ENCODE measurements around the gene PSKH1.

PSKH1 gene

DNA sequence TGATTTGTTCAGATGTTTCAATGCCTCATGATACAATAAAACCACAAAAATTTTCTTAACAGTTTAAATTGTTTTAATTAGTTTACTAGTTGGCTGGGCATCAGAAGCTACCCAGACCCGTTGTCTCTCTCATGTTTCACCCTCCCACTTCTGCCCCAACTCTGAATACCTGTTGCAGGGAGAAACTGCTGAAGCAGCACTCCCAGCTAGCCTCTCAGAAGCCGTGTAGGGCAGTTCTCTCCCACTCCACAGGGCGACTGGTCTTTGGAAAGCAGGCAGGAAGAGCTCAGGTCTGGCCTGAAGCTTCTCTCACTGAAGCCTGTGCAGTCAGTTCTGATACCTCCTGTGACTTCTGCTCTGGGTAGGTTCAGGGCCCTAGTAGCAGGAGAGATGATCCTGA is 21.8 kb upstream of the PSKH1 start:
- no peaks in the 10 kb centered on the region for H3K9me3 ChIP-seq
- no peak for DNase-seq
- no peaks in the 10 kb centered on the region for H3K27me3 ChIP-seq
- no peak overlapping the region for H3K4me3 ChIP-seq (ENCODE audit: low read depth, low read length)
- TF ChIP-seq, protein P1, sequence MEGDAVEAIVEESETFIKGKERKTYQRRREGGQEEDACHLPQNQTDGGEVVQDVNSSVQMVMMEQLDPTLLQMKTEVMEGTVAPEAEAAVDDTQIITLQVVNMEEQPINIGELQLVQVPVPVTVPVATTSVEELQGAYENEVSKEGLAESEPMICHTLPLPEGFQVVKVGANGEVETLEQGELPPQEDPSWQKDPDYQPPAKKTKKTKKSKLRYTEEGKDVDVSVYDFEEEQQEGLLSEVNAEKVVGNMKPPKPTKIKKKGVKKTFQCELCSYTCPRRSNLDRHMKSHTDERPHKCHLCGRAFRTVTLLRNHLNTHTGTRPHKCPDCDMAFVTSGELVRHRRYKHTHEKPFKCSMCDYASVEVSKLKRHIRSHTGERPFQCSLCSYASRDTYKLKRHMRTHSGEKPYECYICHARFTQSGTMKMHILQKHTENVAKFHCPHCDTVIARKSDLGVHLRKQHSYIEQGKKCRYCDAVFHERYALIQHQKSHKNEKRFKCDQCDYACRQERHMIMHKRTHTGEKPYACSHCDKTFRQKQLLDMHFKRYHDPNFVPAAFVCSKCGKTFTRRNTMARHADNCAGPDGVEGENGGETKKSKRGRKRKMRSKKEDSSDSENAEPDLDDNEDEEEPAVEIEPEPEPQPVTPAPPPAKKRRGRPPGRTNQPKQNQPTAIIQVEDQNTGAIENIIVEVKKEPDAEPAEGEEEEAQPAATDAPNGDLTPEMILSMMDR (IDR thresholded peaks at IDR 0.05; ENCODE audit: low read depth, low read length), result no peak
- peaks cover 4% of the 10 kb centered on the region for H3K4me1 ChIP-seq
- H3K36me3 ChIP-seq, result peaks cover 53% of the 10 kb centered on the region

GRCh38 chr16:67872131-67872630 is 20.9 kb upstream of the PSKH1 start:
- no peak for DNase-seq
- TF ChIP-seq, protein P1 (IDR thresholded peaks at IDR 0.05; ENCODE audit: low read depth, low read length), result no peak
- Histone ChIP-seq H3K9me3 (no peaks in the 10 kb centered on the region), H3K27me3 (no peaks in the 10 kb centered on the region), H3K4me1 (peaks cover 4% of the 10 kb centered on the region), H3K4me3 (ENCODE audit: low read depth, low read length) (peak overlapping the region; percentile 98), H3K36me3 (peaks cover 52% of the 10 kb centered on the region)

DNA sequence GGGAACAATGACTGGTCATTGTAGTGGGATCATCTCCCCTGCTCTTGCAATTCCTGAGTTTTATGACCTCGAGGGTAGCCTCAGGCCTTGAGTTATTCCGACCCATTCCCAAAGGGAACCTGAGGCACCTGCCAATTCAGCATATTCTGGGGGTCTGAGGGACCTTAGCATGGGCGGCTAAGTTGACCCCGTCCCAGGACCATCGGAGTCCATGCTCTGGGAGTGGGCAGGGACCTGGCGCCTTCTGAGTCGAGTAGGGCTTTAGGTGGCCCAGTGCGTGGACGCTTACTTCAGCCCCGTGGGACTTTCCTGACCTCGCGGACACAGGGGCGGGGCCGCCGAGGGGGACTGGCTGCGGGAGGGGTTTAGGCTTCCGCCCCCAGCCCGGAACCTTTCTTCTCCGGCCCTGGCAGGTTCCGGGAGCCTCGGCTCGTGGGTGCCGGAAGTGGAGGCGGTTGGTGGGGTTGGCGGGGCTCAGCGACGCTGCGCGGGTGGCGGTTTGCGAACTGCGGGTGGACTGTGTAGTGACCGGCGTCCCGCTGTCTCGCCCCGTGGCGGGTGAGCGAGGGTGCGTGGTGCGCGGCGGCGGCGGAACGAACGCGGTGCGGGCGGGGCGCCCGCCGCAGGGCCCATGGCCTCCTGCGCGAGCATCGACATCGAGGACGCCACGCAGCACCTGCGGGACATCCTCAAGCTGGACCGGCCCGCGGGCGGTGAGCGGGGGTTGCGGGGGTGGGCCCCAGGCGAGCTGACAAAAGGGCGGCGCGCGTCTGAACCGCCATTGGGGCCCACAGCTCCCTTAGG is 20.2 kb upstream of the PSKH1 start, which contains the start of gene EDC4:
Gene EDC4 (plus strand): TSS at position 422 of the 804 bp plus-strand sequence. CDS start 210 bp downstream, at position 632.
- Histone ChIP-seq H3K4me1 (peaks cover 4% of the 10 kb centered on the region), H3K27me3 (no peaks in the 10 kb centered on the region), H3K9me3 (no peaks in the 10 kb centered on the region), H3K4me3 (ENCODE audit: low read depth, low read length) (peak within 1 kb of the TSS; percentile 98), H3K36me3 (peaks cover 52% of the 10 kb centered on the region)
- peak; percentile 84 for DNase-seq
- TF ChIP-seq, protein P1 (IDR thresholded peaks at IDR 0.05; ENCODE audit: low read depth, low read length), result no peak

DNA sequence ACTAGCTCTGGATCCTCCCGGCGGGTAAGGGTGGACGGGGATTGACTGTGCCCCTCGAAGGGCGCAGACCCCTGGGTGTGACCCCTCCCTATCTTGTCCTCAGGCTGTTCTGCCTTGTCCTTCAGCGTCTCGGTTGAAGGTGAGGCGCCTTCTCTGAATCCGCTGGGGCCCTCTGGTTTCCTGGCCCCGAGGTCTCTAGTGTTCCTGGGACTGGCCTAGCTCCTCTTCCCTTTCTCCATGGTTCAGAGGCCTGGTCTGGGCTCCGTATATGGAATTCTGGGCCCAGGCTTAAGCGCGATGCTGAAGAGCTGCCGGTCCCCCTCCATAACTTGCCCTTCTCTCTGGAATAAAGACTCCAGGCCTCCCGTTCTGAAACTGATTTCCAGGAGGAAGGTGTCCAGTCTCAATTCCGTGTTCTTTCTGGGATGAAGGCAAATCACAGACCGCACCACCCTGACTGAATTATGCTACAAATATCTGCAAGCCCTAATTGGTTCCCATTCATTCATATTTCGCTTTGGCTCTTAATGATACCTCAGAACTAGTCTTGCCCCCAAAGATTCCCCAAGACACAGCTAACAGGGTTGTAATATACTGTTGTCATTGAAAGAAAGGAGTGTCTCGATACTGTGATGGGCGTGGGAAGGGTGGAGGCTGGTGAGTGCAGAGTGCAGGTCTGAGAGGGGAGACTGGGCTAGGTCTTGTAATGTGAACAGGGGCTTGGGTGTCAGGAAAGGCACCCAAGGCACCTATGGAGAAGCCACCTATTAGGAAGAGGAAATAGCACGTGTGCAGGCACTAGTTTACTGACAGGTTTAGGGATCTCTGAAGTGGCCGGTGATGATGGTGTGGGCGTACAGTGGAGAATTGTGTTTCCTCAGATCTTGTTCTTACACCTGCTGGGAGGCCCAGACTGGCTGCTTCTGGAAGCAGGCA is 19.4 kb upstream of the PSKH1 start:
- Histone ChIP-seq H3K36me3 (peaks cover 52% of the 10 kb centered on the region), H3K4me1 (peaks cover 4% of the 10 kb centered on the region), H3K9me3 (no peaks in the 10 kb centered on the region), H3K27me3 (no peaks in the 10 kb centered on the region), H3K4me3 (ENCODE audit: low read depth, low read length) (peak overlapping the region; percentile 98)
- TF ChIP-seq, protein P1 (IDR thresholded peaks at IDR 0.05; ENCODE audit: low read depth, low read length), result no peak
- DNase-seq, result no peak

DNA sequence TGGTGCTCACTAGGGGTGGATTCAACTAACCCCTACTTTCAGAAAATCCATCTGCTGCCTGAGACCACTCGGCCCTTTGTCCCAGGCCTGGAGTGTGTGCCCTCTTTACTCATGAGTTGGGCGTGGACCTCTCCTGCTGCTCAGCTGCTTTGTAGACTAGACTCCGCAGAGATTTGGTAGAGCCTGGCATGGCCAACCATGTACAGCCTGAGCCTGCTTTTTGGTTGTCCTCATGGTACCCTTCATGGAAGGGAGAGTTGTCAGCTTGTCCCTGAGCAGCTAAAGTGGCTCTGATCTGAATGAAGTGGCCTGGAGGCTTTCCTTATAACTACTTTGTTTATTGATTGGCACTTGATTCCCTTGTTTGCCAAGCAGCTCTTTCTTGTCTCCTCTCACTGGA is 18.7 kb upstream of the PSKH1 start:
- H3K9me3 ChIP-seq, result no peaks in the 10 kb centered on the region
- H3K36me3 ChIP-seq, result peaks cover 52% of the 10 kb centered on the region
- TF ChIP-seq, protein P1 (IDR thresholded peaks at IDR 0.05; ENCODE audit: low read depth, low read length), result no peak
- H3K4me3 ChIP-seq (ENCODE audit: low read depth, low read length), result peak overlapping the region; percentile 98; the same call in 1 of the 2 replicates
- peaks cover 4% of the 10 kb centered on the region for H3K4me1 ChIP-seq
- no peak for DNase-seq
- no peaks in the 10 kb centered on the region for H3K27me3 ChIP-seq
